Measurements from ENCODE around the gene PLCB4.

Gene PLCB4

DNA sequence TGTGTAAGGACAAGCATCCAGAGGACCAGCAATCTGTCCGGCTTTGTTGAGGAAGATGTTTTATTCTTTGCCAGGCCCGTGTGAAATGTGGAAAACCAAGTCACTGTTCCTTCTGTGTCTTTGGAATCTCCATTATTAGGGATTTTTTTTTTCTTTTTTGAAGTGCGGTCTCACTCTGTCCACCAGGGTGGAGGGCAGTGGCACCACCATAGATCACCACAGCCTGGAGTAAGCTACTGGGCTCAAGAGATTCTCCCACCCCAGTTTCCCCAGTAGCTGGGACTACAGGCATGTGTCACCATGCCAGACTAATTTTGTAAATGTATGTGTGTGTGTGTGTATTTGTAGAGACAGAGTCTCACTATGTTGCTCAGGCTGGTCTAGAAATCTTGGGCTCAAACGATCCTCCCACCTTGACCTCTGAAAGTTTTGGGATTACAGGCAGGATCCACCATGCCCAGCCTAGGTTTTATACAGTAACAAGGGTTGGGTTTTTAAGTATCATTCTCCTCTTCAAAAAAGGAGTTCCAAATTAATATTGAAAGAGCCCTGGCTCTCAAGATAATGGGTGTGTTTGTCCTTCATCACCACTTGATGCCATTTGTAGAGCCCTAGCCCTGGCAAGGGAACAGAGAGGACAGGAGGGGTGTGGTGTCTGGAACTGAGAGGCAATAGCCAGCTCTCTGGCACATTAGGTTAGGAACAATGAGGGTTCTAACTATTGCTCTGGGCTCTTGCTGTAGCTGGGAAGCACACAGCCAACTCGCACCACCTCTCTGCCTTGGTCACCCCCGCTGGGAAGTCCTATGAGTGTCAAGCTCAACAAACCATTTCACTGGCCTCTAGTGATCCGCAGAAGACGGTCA, 448.6 kb downstream of the PLCB4 start:
- Mint-ChIP-seq H3K27me3 (peaks cover 41% of the 10 kb centered on the region), H3K4me3 (no peak overlapping the region), H3K4me1 (peaks cover 6% of the 10 kb centered on the region), H3K9me3 (no peaks in the 10 kb centered on the region), H3K27ac (no peak overlapping the region), H3K36me3 (no peaks in the 10 kb centered on the region)
- no peak for ATAC-seq

DNA sequence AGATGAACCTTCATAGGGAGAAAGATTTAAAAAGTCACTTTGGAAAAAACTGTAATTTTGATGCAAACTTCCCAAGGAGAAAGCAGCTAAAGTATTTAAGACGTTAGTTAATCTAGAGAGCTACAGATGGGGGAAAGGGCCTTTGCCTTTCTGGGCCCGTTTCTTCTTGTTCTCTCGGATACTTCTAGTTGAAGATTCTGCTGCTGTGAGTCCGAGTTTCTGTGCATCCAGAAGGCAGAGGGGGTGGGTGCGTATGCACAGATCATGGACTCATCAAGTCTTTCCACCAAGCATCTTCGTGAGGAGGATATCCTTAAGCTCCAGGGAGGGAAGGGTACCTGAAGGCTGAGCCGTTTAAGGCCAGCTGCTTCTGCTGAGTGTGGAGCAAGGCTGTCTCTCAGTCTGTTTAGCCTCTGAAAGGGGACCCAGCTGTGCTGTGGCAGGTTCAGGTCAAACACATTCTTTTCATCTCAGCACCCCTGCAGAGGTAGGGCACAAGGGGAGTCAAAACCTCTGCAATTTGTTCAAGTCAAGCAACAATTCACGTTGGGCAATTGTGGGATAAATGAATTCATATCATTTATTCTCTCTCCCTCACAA, 449.8 kb downstream of the PLCB4 start:
- no peak overlapping the region for H3K4me3 Mint-ChIP-seq
- H3K9me3 Mint-ChIP-seq, result no peaks in the 10 kb centered on the region
- H3K4me1 Mint-ChIP-seq, result peaks cover 6% of the 10 kb centered on the region
- H3K27ac Mint-ChIP-seq, result no peak overlapping the region
- no peaks in the 10 kb centered on the region for H3K36me3 Mint-ChIP-seq
- peaks cover 39% of the 10 kb centered on the region for H3K27me3 Mint-ChIP-seq
- no peak for ATAC-seq

- Mint-ChIP-seq H3K27me3 (peaks cover 31% of the 10 kb centered on the region), H3K36me3 (no peaks in the 10 kb centered on the region), H3K4me1 (no peaks in the 10 kb centered on the region)
These were observed 451.2 kb downstream of the PLCB4 start for GRCh38 chr20:9520086-9520485.

GRCh38 chr20:9523636-9524035, 454.7 kb downstream of the PLCB4 start:
- H3K4me1 Mint-ChIP-seq, result no peaks in the 10 kb centered on the region
- H3K4me3 Mint-ChIP-seq, result no peak overlapping the region
- no peaks in the 10 kb centered on the region for H3K9me3 Mint-ChIP-seq
- H3K36me3 Mint-ChIP-seq, result no peaks in the 10 kb centered on the region
- no peak for ATAC-seq
- no peak overlapping the region for H3K27ac Mint-ChIP-seq
- H3K27me3 Mint-ChIP-seq, result peaks cover 13% of the 10 kb centered on the region

More at GRCh38 chr20:9520086-9520485, 451.2 kb downstream of the PLCB4 start:
- no peak for ATAC-seq
- H3K4me3 Mint-ChIP-seq, result no peak overlapping the region
- no peaks in the 10 kb centered on the region for H3K9me3 Mint-ChIP-seq
- H3K27ac Mint-ChIP-seq, result no peak overlapping the region
